SK-N-SH treated with all-trans-retinoic acid at 6 μM for 48 hours (cell line): ENCODE measurements around the gene UBQLN4.
A peak's percentile ranks its signal among the peaks of the same experiment; 100 is the strongest.
"Not testable (repeated sequence)": the region's sequence is repeated elsewhere in the genome, so short reads cannot be mapped to it uniquely, and the experiment has no call there.

Experiments used
- ATAC-seq: fragments of 200-7000 bp; cut with Tn5 transposase; 3 replicates; pipeline ENCODE4 v1.9.1; 2020; ENCODE audit warnings: mild to moderate bottlenecking, moderate library complexity
- BACH2 ChIP-seq: fragments of 250-450 bp; sonication (Bioruptor Pico); IDR thresholded peaks from 2 replicates; pipeline ENCODE4 v1.9.0; 2021; ENCODE audit warnings: mild to moderate bottlenecking, borderline replicate concordance
- ESRRG ChIP-seq: fragments of 250-450 bp; sonication (Bioruptor Pico); IDR thresholded peaks from 2 replicates; pipeline ENCODE4 v1.6.1; 2021; ENCODE audit warnings: mild to moderate bottlenecking
- ISL1 ChIP-seq: fragments of 250-450 bp; sonication (Bioruptor Pico); IDR thresholded peaks from 2 replicates; pipeline ENCODE4 v2.1.2; 2022; ENCODE audit warnings: mild to moderate bottlenecking, moderate library complexity
- OSR1 ChIP-seq: fragments of 250-450 bp; sonication (Bioruptor Pico); IDR thresholded peaks from 2 replicates; pipeline ENCODE4 v1.8.0; 2022; ENCODE audit warnings: moderate library complexity, mild to moderate bottlenecking, inconsistent platforms
- PATZ1 ChIP-seq: fragments of 250-450 bp; sonication (Bioruptor Pico); IDR thresholded peaks from 2 replicates; pipeline ENCODE4 v1.8.0; 2020; ENCODE audit warnings: mild to moderate bottlenecking, moderate library complexity, borderline replicate concordance
- POU6F1 ChIP-seq: fragments of 250-450 bp; sonication (Bioruptor Pico); IDR thresholded peaks from 2 replicates; pipeline ENCODE4 v1.8.0; 2021; ENCODE audit warnings: low read depth, mild to moderate bottlenecking, moderate library complexity, borderline replicate concordance
- PPARA ChIP-seq: fragments of 250-450 bp; sonication (Bioruptor Pico); IDR thresholded peaks from 2 replicates; pipeline ENCODE4 v1.5.0; 2020; ENCODE audit warnings: mild to moderate bottlenecking, borderline replicate concordance
- RARB ChIP-seq: fragments of 250-450 bp; sonication (Bioruptor Pico); IDR thresholded peaks from 2 replicates; pipeline ENCODE4 v1.8.0; 2021; ENCODE audit warnings: mild to moderate bottlenecking, moderate library complexity
- SNAI2 ChIP-seq: fragments of 250-450 bp; sonication (Bioruptor Pico); IDR thresholded peaks from 2 replicates; pipeline ENCODE4 v1.5.0; 2020; ENCODE audit warnings: mild to moderate bottlenecking, moderate library complexity
- TCF4 ChIP-seq: fragments of 250-450 bp; sonication (Bioruptor Pico); IDR thresholded peaks from 2 replicates; pipeline ENCODE4 v1.8.0; 2021; ENCODE audit warnings: mild to moderate bottlenecking, moderate library complexity, borderline replicate concordance
- ZFP3 ChIP-seq: fragments of 250-450 bp; sonication (Bioruptor Pico); IDR thresholded peaks from 2 replicates; pipeline ENCODE4 v1.5.0; 2020; ENCODE audit warnings: mild to moderate bottlenecking, moderate library complexity
- ZNF70 ChIP-seq: fragments of 450-650 bp; formaldehyde crosslinking; IDR thresholded peaks from 2 replicates; pipeline ENCODE4 v1.5.0; 2020; ENCODE audit warnings: mild to moderate bottlenecking, moderate library complexity
- TF ChIP-seq, protein P1 (sequence below): fragments of 250-450 bp; sonication (Bioruptor Pico); IDR thresholded peaks from 2 replicates; pipeline ENCODE4 v1.5.1; 2021; ENCODE audit warnings: mild to moderate bottlenecking, moderate library complexity
- TF ChIP-seq, protein P2 (sequence below): fragments of 250-450 bp; sonication (Bioruptor Pico); IDR thresholded peaks from 2 replicates; pipeline ENCODE4 v1.5.1; 2020; ENCODE audit warnings: low read depth, mild to moderate bottlenecking, moderate library complexity
- TF ChIP-seq, protein P3 (sequence below): fragments of 250-450 bp; sonication (Bioruptor Pico); IDR thresholded peaks from 2 replicates; pipeline ENCODE4 v1.5.0; 2020; ENCODE audit warnings: mild to moderate bottlenecking, moderate library complexity

Gene UBQLN4

DNA sequence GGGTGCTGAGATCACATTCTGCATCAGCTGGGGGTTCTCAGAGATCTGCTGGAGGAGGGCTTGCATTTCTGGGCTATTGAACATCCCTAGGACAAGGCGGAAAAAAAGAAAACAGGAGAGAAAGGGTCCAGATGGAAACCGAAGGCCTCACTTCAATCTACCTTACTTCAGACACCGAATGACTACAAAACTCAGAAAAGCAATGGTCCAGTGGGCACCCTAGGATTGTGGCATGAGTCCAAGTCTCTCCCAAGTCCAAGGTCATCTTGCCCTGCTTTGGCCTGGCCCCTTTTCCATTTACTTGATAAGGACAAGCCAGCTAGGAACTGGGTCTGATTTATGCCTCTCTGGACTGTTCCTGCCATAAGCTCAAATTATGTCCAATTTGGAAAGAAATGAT is 10.8 kb downstream of the UBQLN4 start:
- TF ChIP-seq ZNF70 (CRISPR knock-in tag): no peak
- TF ChIP-seq, protein P1, sequence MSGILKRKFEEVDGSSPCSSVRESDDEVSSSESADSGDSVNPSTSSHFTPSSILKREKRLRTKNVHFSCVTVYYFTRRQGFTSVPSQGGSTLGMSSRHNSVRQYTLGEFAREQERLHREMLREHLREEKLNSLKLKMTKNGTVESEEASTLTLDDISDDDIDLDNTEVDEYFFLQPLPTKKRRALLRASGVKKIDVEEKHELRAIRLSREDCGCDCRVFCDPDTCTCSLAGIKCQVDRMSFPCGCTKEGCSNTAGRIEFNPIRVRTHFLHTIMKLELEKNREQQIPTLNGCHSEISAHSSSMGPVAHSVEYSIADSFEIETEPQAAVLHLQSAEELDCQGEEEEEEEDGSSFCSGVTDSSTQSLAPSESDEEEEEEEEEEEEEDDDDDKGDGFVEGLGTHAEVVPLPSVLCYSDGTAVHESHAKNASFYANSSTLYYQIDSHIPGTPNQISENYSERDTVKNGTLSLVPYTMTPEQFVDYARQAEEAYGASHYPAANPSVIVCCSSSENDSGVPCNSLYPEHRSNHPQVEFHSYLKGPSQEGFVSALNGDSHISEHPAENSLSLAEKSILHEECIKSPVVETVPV (CRISPR knock-in tag): no peak
- ATAC-seq: no peak

GRCh38 chr1:156034991-156035390 is 18.6 kb downstream of the UBQLN4 start:
- ATAC-seq: not testable (repeated sequence)

GRCh38 chr1:156033011-156033410 is 20.6 kb downstream of the UBQLN4 start:
- peak; percentile 26; the same call in 2 of the 3 replicates for ATAC-seq
- TF ChIP-seq OSR1 (CRISPR knock-in tag) (no peak), BACH2 (no peak), ESRRG (CRISPR knock-in tag) (no peak), TCF4 (CRISPR knock-in tag) (no peak)
- TF ChIP-seq, protein P2, sequence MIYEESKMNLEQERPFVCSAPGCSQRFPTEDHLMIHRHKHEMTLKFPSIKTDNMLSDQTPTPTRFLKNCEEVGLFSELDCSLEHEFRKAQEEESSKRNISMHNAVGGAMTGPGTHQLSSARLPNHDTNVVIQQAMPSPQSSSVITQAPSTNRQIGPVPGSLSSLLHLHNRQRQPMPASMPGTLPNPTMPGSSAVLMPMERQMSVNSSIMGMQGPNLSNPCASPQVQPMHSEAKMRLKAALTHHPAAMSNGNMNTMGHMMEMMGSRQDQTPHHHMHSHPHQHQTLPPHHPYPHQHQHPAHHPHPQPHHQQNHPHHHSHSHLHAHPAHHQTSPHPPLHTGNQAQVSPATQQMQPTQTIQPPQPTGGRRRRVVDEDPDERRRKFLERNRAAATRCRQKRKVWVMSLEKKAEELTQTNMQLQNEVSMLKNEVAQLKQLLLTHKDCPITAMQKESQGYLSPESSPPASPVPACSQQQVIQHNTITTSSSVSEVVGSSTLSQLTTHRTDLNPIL (CRISPR knock-in tag): no peak
- TF ChIP-seq, protein P1 (CRISPR knock-in tag): no peak

- TF ChIP-seq PATZ1 (CRISPR knock-in tag): no peak
- TF ChIP-seq PPARA (CRISPR knock-in tag): no peak
- TF ChIP-seq POU6F1 (CRISPR knock-in tag): no peak
- no peak for TF ChIP-seq RARB (CRISPR knock-in tag)
Observed at GRCh38 chr1:156026588-156026987, 27.0 kb downstream of the UBQLN4 start.

GRCh38 chr1:156025876-156026275 is 27.7 kb downstream of the UBQLN4 start:
- peak; percentile 99 for ATAC-seq
- TF ChIP-seq SNAI2 (CRISPR knock-in tag) (no peak), ISL1 (no peak), PPARA (CRISPR knock-in tag) (no peak), ZNF70 (CRISPR knock-in tag) (no peak), ZFP3 (no peak)
- TF ChIP-seq, protein P3, sequence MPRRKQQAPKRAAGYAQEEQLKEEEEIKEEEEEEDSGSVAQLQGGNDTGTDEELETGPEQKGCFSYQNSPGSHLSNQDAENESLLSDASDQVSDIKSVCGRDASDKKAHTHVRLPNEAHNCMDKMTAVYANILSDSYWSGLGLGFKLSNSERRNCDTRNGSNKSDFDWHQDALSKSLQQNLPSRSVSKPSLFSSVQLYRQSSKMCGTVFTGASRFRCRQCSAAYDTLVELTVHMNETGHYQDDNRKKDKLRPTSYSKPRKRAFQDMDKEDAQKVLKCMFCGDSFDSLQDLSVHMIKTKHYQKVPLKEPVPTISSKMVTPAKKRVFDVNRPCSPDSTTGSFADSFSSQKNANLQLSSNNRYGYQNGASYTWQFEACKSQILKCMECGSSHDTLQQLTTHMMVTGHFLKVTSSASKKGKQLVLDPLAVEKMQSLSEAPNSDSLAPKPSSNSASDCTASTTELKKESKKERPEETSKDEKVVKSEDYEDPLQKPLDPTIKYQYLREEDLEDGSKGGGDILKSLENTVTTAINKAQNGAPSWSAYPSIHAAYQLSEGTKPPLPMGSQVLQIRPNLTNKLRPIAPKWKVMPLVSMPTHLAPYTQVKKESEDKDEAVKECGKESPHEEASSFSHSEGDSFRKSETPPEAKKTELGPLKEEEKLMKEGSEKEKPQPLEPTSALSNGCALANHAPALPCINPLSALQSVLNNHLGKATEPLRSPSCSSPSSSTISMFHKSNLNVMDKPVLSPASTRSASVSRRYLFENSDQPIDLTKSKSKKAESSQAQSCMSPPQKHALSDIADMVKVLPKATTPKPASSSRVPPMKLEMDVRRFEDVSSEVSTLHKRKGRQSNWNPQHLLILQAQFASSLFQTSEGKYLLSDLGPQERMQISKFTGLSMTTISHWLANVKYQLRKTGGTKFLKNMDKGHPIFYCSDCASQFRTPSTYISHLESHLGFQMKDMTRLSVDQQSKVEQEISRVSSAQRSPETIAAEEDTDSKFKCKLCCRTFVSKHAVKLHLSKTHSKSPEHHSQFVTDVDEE (CRISPR knock-in tag): no peak
- TF ChIP-seq, all 23 proteins: peak for 0

More at GRCh38 chr1:156026588-156026987, 27.0 kb downstream of the UBQLN4 start:
- no peak for ATAC-seq
